CD14-positive monocyte (primary cell): ENCODE data around the gene ITPR2. TPM values are rescaled to one million over a fixed set of nuclear protein-coding genes. Genes with fewer than 3 reads are reported as not detected.

Experiments used
- DNase-seq, 3 donors: peaks; one replicate each; pipeline ENCODE4 v3.0.0-alpha.2; 2011 to 2022
- H2AFZ ChIP-seq: 2 replicates; pipeline ENCODE4 v1.6.0; 2012; ENCODE audit warnings: mild to moderate bottlenecking, low read depth, low read length, inconsistent platforms; ENCODE audit not compliant: insufficient read depth, poor library complexity, severe bottlenecking
- H3K27ac ChIP-seq, 2 donors: 1 replicate in 1 of 2; 2 replicates in 1 of 2; pipeline ENCODE4 v1.5.1; 2012 to 2013; ENCODE audit warnings: low read length in 2 of 2, control low read depth in 1 of 2, inconsistent platforms in 1 of 2, low read depth in 1 of 2, mild to moderate bottlenecking in 1 of 2
- H3K27me3 ChIP-seq, 2 donors: one replicate each; pipeline versions ENCODE4 v1.6.0 to v1.6.1; 2011 to 2013; ENCODE audit warnings: low read length in 2 of 2; ENCODE audit not compliant: control insufficient read depth in 2 of 2, insufficient read depth in 2 of 2
- H3K36me3 ChIP-seq, 2 donors: replicated peaks in 1 of 2; 1 replicate in 1 of 2; 2 replicates in 1 of 2; pipeline versions ENCODE4 v1.5.1 to v1.6.1; 2012 to 2013; ENCODE audit warnings: low read length in 2 of 2, control low read depth in 1 of 2, inconsistent platforms in 1 of 2, mild to moderate bottlenecking in 1 of 2; ENCODE audit not compliant: insufficient read depth in 2 of 2, control insufficient read depth in 1 of 2
- H3K4me1 ChIP-seq, 2 donors: 1 replicate in 1 of 2; 2 replicates in 1 of 2; pipeline versions ENCODE4 v1.5.1 to v1.6.1; 2012 to 2013; ENCODE audit warnings: low read length in 2 of 2, control low read depth in 1 of 2, inconsistent platforms in 1 of 2, mild to moderate bottlenecking in 1 of 2, moderate library complexity in 1 of 2; ENCODE audit not compliant: insufficient read depth in 2 of 2, control insufficient read depth in 1 of 2
- H3K4me2 ChIP-seq: replicated peaks from 2 replicates; pipeline ENCODE3; 2012; ENCODE audit warnings: low read length, moderate library complexity, mild to moderate bottlenecking; ENCODE audit not compliant: poor library complexity, severe bottlenecking; ENCODE audit errors: extremely low read depth
- H3K4me3 ChIP-seq, 3 experiments: fragments of 200-600 bp in 1 of 3; sonication (generic) in 1 of 3; replicated peaks in 1 of 3; 1 replicate in 2 of 3; 2 replicates in 1 of 3; pipeline ENCODE4 v1.5.1; 2011 to 2013; ENCODE audit warnings: low read length in 3 of 3, mild to moderate bottlenecking in 3 of 3, control low read depth in 2 of 3, low read depth in 2 of 3, inconsistent platforms in 1 of 3, moderate library complexity in 1 of 3
- H3K79me2 ChIP-seq: 2 replicates; pipeline ENCODE4 v1.6.0; 2012; ENCODE audit warnings: mild to moderate bottlenecking, control low read depth, inconsistent platforms, low read length, moderate library complexity; ENCODE audit not compliant: insufficient read depth
- H3K9ac ChIP-seq: 2 replicates; pipeline ENCODE4 v1.6.0; 2017; ENCODE audit warnings: low read length, mild to moderate bottlenecking; ENCODE audit not compliant: insufficient read depth, poor library complexity, severe bottlenecking
- H3K9me3 ChIP-seq, 2 donors: replicated peaks in 1 of 2; 1 replicate in 1 of 2; 2 replicates in 1 of 2; pipeline versions ENCODE4 v1.5.1 to v1.6.1; 2012 to 2013; ENCODE audit warnings: low read length in 2 of 2, control low read depth in 1 of 2; ENCODE audit not compliant: control insufficient read depth in 1 of 2, insufficient read depth in 1 of 2
- H4K20me1 ChIP-seq: 2 replicates; pipeline ENCODE4 v1.6.0; 2012; ENCODE audit warnings: mild to moderate bottlenecking, low read length, control low read depth, moderate library complexity; ENCODE audit not compliant: insufficient read depth
- H3K27ac Mint-ChIP-seq, 7 donors: one replicate each; pipeline ENCODE4 v1.8.0; 2020; ENCODE audit warnings: mild to moderate bottlenecking in 7 of 7, mixed read lengths in 7 of 7, moderate library complexity in 6 of 7, inconsistent platforms in 2 of 7
- H3K27me3 Mint-ChIP-seq, 3 donors: one replicate each; pipeline ENCODE4 v1.8.0; 2021 to 2022; ENCODE audit warnings: low read depth in 3 of 3, mild to moderate bottlenecking in 3 of 3, mixed read lengths in 3 of 3, moderate library complexity in 3 of 3, inconsistent platforms in 1 of 3
- H3K36me3 Mint-ChIP-seq, 2 donors: one replicate each; pipeline ENCODE4 v1.8.0; 2020; ENCODE audit warnings: mixed read lengths in 2 of 2, inconsistent platforms in 1 of 2, mild to moderate bottlenecking in 1 of 2
- H3K4me1 Mint-ChIP-seq: one replicate; pipeline ENCODE4 v1.8.0; 2020; ENCODE audit warnings: mild to moderate bottlenecking, mixed read lengths
- H3K4me3 Mint-ChIP-seq, 2 donors: one replicate each; pipeline ENCODE4 v1.8.0; 2020; ENCODE audit warnings: mild to moderate bottlenecking in 2 of 2, mixed read lengths in 2 of 2, moderate library complexity in 1 of 2
- H3K9me3 Mint-ChIP-seq, 7 donors: one replicate each; pipeline ENCODE4 v1.8.0; 2020 to 2022; ENCODE audit warnings: mixed read lengths in 7 of 7, mild to moderate bottlenecking in 6 of 7, moderate library complexity in 6 of 7, inconsistent platforms in 2 of 7
- CTCF ChIP-seq: fragments of 200-600 bp; IDR thresholded peaks from one replicate; pipeline ENCODE4 v1.8.0; 2022; ENCODE audit warnings: antibody characterized with exemption, mild to moderate bottlenecking
- WGBS: methylation state at CpG from one replicate; pipeline ENCODE4 v1.1.5; 2013; ENCODE audit warnings: missing lambda C conversion rate; ENCODE audit not compliant: insufficient coverage; 5-methylcytosine and 5-hydroxymethylcytosine counted together
- intact Hi-C, 2 donors: fragments of 100-400 bp; cut with micrococcal nuclease; formaldehyde crosslinking; loops; one replicate each; pipeline versions ENCODE4 v1.15.0 to v1.15.1; 2023
- polyA plus RNA-seq, 3 donors: library from polyadenylated mRNA; depleted of rRNA in 1 of 3; unstranded in 2 of 3; stranded (reverse) in 1 of 3; fragments of 300-500 nt in 2 of 3; fragments of >200 nt in 1 of 3; fragmentation: Illumina TruSeq in 2 of 3; gene quantifications; 1 replicate in 2 of 3; 2 replicates in 1 of 3; pipeline ENCODE4 v1.2.3, GENCODE V29; 2012 to 2021

Gene ITPR2
- polyA plus RNA-seq, 3 donors, result 2.7 to 6.4 (median 5.7) TPM

- Mint-ChIP-seq H3K4me3 (peak overlapping the region in 1 of 2 donors; percentile 37), H3K36me3 (peaks cover 34 to 41% of the 10 kb centered on the region in 2 donors)
These were observed 372.6 kb downstream of the ITPR2 start for GRCh38 chr12:26460361-26460760.

GRCh38 chr12:26455936-26456574 is 376.9 kb downstream of the ITPR2 start:
- Histone ChIP-seq H3K9ac (no peak overlapping the region), H3K27me3 (no peaks in the 10 kb centered on the region), H3K4me1 (peaks cover 10 to 12% of the 10 kb centered on the region in 2 donors), H3K4me3 (no peak overlapping the region), H3K9me3 (no peaks in the 10 kb centered on the region), H3K4me2 (no peak overlapping the region), H2AFZ (no peak overlapping the region), H3K27ac (no peak overlapping the region), H3K36me3 (peaks cover 0 to 17% of the 10 kb centered on the region in 2 donors), H3K79me2 (no peaks in the 10 kb centered on the region), H4K20me1 (no peaks in the 10 kb centered on the region)
- H3K36me3 Mint-ChIP-seq, result peaks cover 32 to 34% of the 10 kb centered on the region in 2 donors
- H3K4me1 Mint-ChIP-seq, result peaks cover 25% of the 10 kb centered on the region
- intact Hi-C loops, result no loop called here
- H3K9me3 Mint-ChIP-seq, result no peaks in the 10 kb centered on the region
- no peak overlapping the region for H3K4me3 Mint-ChIP-seq
- WGBS, result 100% methylated on average over 1 of the region's 3 CpGs
- H3K27me3 Mint-ChIP-seq, result no peaks in the 10 kb centered on the region
- H3K27ac Mint-ChIP-seq, result no peak overlapping the region
- DNase-seq, result no peak
- no peak for TF ChIP-seq CTCF

More at GRCh38 chr12:26460361-26460760, 372.6 kb downstream of the ITPR2 start:
- no peaks in the 10 kb centered on the region for H4K20me1 ChIP-seq
- H2AFZ ChIP-seq, result no peak overlapping the region
- peaks cover 0 to 12% of the 10 kb centered on the region in 2 donors for H3K36me3 ChIP-seq
- no peak overlapping the region for H3K4me3 ChIP-seq
- no peaks in the 10 kb centered on the region for H3K9me3 ChIP-seq
- no peaks in the 10 kb centered on the region for H3K27me3 ChIP-seq
- no peaks in the 10 kb centered on the region for H3K79me2 ChIP-seq
- H3K27me3 Mint-ChIP-seq, result no peaks in the 10 kb centered on the region
- no peaks in the 10 kb centered on the region for H3K9me3 Mint-ChIP-seq
- H3K9ac ChIP-seq, result no peak overlapping the region
- no peak overlapping the region for H3K27ac ChIP-seq
- DNase-seq, result peak in 2 of 3 donors; percentile 4 to 12
- peak overlapping the region in 2 of 7 donors; percentile 12 to 67 for H3K27ac Mint-ChIP-seq
- peaks cover 10 to 12% of the 10 kb centered on the region in 2 donors for H3K4me1 ChIP-seq
- WGBS, result 41% methylated on average over 5 of the region's 6 CpGs
- TF ChIP-seq CTCF, result no peak
- H3K4me2 ChIP-seq, result no peak overlapping the region
- H3K4me1 Mint-ChIP-seq, result peaks cover 18% of the 10 kb centered on the region
- intact Hi-C loops, result no loop called here
